ENCODE measurements around the gene MMP28.

DNA sequence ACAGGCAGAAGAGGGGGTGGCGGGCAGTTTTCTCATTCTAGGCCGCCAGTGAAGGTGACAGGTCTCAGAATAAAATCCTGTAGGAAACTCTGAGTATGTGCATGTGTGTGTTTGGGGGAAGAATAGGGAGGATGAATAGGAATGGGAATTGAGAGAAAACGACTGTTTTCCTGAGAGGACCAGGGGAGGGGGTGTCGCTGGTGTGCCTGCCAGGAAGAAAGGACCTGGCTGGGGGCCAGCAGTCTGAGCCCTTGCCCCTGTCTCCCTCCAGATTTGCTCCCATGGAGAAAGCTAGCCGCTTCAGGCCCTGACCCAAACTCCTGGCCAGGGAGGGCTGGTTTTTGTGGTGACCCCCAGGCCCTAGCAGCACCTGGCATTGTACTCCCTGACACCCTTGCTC, 20.4 kb downstream of the MMP28 start:
- TF ChIP-seq YY1 (IDR thresholded peaks at IDR 0.05; ENCODE audit: insufficient read depth, insufficient read length) = no peak
- no peak for TF ChIP-seq ZNF274 (IDR thresholded peaks at IDR 0.05; ENCODE audit: low read depth, low read length)
- TF ChIP-seq SUZ12 (IDR thresholded peaks at IDR 0.05; ENCODE audit: extremely low read depth, insufficient read depth, insufficient read length) = no peak

Measured in NT2/D1 (cell line).